KOPT-K1 (cell line): ENCODE results near the gene C1S.

Experiments used
- H3K27ac ChIP-seq: fragments of 200-600 bp; sonication (generic); 2 replicates; pipeline ENCODE4 v1.5.1; 2016; ENCODE audit warnings: antibody characterized with exemption, mild to moderate bottlenecking, low read depth, low read length; ENCODE audit not compliant: poor library complexity, severe bottlenecking
- H3K36me3 ChIP-seq: fragments of 200-600 bp; sonication (generic); 2 replicates; pipeline ENCODE4 v1.5.1; 2017; ENCODE audit warnings: antibody characterized with exemption, mild to moderate bottlenecking, low read length, moderate library complexity; ENCODE audit not compliant: insufficient read depth
- H3K9me3 ChIP-seq: fragments of 200-600 bp; sonication (generic); 2 replicates; pipeline ENCODE4 v1.5.1; 2017; ENCODE audit warnings: antibody characterized with exemption, low read length, mild to moderate bottlenecking; ENCODE audit not compliant: insufficient read depth, poor library complexity, severe bottlenecking

C1S gene

DNA sequence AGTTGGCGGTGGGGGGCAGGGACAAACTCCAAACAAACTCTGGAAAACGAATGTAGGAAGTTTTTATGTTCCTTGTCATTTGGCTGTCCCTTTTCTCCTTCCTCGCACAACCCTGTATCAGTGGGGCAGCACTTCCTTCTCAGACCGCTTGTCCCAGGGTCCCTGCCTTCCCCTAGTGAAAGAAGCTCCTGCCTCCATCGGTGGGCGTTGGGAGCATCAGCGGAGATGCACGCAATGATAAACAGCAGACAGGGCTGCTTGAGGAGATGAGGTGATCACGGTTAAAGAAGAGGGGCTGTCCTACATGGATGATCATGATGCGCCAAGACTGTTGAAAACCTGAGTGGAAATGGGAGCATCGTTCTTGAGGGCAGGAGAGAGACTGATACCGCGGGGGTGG is 620 bp downstream of the C1S start:
- H3K36me3 ChIP-seq, result no peaks in the 10 kb centered on the region
- H3K27ac ChIP-seq, result no peak overlapping the region
- no peaks in the 10 kb centered on the region for H3K9me3 ChIP-seq

- no peaks in the 10 kb centered on the region for H3K36me3 ChIP-seq
- H3K9me3 ChIP-seq, result no peaks in the 10 kb centered on the region
- H3K27ac ChIP-seq, result no peak overlapping the region
Measured at GRCh38 chr12:7061596-7061995, 1.1 kb downstream of the C1S start.

GRCh38 chr12:7064516-7064915 is 4.0 kb downstream of the C1S start:
- H3K9me3 ChIP-seq, result no peaks in the 10 kb centered on the region
- H3K36me3 ChIP-seq, result no peaks in the 10 kb centered on the region
- H3K27ac ChIP-seq, result no peak overlapping the region

DNA sequence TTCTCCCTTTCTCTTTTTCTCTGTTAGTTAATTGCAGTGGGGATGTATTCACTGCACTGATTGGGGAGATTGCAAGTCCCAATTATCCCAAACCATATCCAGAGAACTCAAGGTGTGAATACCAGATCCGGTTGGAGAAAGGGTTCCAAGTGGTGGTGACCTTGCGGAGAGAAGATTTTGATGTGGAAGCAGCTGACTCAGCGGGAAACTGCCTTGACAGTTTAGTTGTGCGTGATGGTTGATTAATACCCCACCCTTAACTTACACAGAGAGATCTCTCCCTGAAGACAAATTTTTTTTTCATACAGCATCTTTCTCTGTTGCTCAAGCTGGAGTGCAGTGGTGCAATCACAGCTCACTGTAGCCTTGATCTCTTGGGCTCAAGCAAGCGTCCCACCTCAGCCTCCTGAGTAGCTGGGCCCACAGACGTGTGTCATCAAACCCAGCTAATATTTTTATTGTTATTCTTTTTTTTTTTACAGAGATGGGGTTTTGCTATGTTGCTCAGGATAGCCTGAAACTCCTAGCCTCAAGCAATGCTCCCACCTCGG is 4.6 kb downstream of the C1S start:
- Histone ChIP-seq H3K36me3 (no peaks in the 10 kb centered on the region), H3K9me3 (no peaks in the 10 kb centered on the region), H3K27ac (no peak overlapping the region)

GRCh38 chr12:7066596-7066995 is 6.1 kb downstream of the C1S start:
- H3K27ac ChIP-seq, result no peak overlapping the region
- H3K9me3 ChIP-seq, result no peaks in the 10 kb centered on the region
- H3K36me3 ChIP-seq, result no peaks in the 10 kb centered on the region

DNA sequence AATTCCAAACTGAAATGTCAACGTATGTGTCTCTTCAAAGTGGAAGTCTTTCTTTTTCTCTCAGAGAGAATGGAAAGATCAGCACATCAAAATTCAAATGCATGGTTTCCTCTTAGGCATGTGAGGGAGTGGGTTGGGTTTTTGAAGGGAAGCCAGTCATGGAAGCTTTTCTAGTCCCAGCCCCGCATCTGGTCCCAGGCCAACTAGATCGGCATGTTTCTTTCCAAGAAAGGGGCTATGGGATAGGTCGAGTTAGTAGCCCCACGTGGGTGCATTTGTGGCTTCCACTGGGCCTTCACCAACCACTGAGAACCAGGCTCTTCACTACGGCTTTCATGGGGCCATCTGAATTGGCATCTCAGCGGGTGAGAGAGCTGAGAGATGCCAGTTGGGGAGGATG is 6.6 kb downstream of the C1S start:
- H3K9me3 ChIP-seq, result no peaks in the 10 kb centered on the region
- no peaks in the 10 kb centered on the region for H3K36me3 ChIP-seq
- no peak overlapping the region for H3K27ac ChIP-seq

GRCh38 chr12:7068240-7068993 is 7.9 kb downstream of the C1S start:
- Histone ChIP-seq H3K36me3 (no peaks in the 10 kb centered on the region), H3K27ac (no peak overlapping the region), H3K9me3 (no peaks in the 10 kb centered on the region)

GRCh38 chr12:7068994-7069346 is 8.5 kb downstream of the C1S start:
- H3K27ac ChIP-seq, result no peak overlapping the region
- no peaks in the 10 kb centered on the region for H3K36me3 ChIP-seq
- H3K9me3 ChIP-seq, result no peaks in the 10 kb centered on the region

GRCh38 chr12:7069386-7069785 is 8.9 kb downstream of the C1S start:
- H3K36me3 ChIP-seq, result no peaks in the 10 kb centered on the region
- no peak overlapping the region for H3K27ac ChIP-seq
- no peaks in the 10 kb centered on the region for H3K9me3 ChIP-seq

DNA sequence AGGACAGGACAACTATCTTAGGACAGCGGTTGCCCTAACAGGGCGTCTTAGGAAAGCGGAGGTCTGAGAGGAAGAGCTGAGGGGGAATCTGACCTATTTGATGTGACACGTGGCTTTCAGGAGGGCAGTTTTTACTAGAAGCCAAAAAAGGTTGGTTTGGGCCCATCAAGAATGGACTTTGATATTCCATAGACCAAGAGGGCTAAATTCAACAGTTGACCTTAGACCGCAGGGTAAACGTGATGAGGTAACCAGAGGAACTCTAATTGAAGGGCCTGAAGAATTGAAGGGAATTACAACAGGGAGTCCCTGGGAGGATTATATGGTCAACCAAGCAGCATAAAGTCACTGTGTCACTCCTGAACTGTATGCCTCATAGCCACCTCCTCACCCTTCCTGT is 11.5 kb downstream of the C1S start:
- Histone ChIP-seq H3K9me3 (no peaks in the 10 kb centered on the region), H3K36me3 (no peaks in the 10 kb centered on the region), H3K27ac (no peak overlapping the region)

- Histone ChIP-seq H3K9me3 (no peaks in the 10 kb centered on the region), H3K27ac (no peak overlapping the region), H3K36me3 (no peaks in the 10 kb centered on the region)
Measured at GRCh38 chr12:7072554-7072953, 12.0 kb downstream of the C1S start.

DNA sequence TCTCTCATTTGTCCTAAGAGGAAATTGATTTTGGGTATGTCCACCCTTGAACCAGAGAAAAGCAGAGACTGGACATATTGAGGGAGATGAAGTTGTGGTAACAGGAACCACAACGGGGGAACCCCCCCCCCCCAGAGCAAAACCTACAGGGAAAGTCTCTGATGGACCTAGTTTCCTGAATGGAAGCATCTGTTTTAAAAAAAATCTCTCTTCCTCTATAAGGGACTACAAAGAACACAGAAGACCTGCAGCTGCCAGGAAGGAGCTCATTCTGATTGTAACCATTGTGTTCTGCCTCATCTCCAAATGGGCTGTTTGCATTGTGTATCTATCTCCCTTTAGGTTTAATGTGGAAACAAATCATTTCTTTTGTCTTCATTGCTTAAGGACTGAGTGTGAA is 13.4 kb downstream of the C1S start:
- H3K9me3 ChIP-seq, result no peaks in the 10 kb centered on the region

GRCh38 chr12:7075518-7075917 is 15.0 kb downstream of the C1S start:
- Histone ChIP-seq H3K9me3 (no peaks in the 10 kb centered on the region), H3K27ac (no peak overlapping the region), H3K36me3 (no peaks in the 10 kb centered on the region)

More for the DNA sequence above, 13.4 kb downstream of the C1S start:
- no peaks in the 10 kb centered on the region for H3K36me3 ChIP-seq
- no peak overlapping the region for H3K27ac ChIP-seq

DNA sequence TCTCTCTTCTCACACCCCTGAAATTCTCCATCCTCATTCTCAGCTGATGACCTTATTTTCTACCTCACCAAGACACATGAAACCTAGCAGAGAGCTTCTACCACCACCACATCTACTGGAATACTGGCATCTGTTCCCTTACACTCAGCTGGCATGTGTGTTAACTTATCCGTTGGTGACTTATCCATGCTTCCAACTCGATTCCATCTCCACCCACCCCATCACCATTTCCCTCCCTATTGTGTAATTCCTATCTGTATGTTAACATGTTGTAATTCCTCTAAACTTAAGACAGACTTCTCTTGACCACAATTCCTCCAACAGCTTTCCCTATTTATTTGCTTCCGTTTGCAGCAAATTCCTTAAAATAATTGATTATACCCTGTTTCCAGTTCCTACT is 15.4 kb downstream of the C1S start:
- Histone ChIP-seq H3K27ac (no peak overlapping the region), H3K36me3 (no peaks in the 10 kb centered on the region), H3K9me3 (no peaks in the 10 kb centered on the region)

GRCh38 chr12:7076493-7076892 is 16.0 kb downstream of the C1S start:
- H3K27ac ChIP-seq, result no peak overlapping the region
- no peaks in the 10 kb centered on the region for H3K9me3 ChIP-seq
- no peaks in the 10 kb centered on the region for H3K36me3 ChIP-seq

GRCh38 chr12:7078163-7078562 is 17.6 kb downstream of the C1S start:
- H3K36me3 ChIP-seq, result no peaks in the 10 kb centered on the region
- no peaks in the 10 kb centered on the region for H3K9me3 ChIP-seq
- no peak overlapping the region for H3K27ac ChIP-seq
